Right lobe of liver (tissue), 6 donors: ENCODE data around the gene PDPR. TPM values are rescaled to one million over a fixed set of nuclear protein-coding genes. Genes with fewer than 3 reads are reported as not detected.

Experiments
- ATAC-seq, 4 donors: fragments of 200-7000 bp; cut with Tn5 transposase; one replicate each; pipeline ENCODE4 v1.9.1; 2020; ENCODE audit warnings: mild to moderate bottlenecking in 4 of 4, moderate library complexity in 4 of 4
- DNase-seq, 3 donors: peaks; one replicate each; pipeline ENCODE4 v3.0.0-alpha.2; 2020
- H3K27ac ChIP-seq, 3 donors: fragments of 200-600 bp; one replicate each; pipeline ENCODE4 v1.8.0; 2022
- H3K27me3 ChIP-seq, 2 donors: fragments of 200-600 bp; one replicate each; pipeline ENCODE4 v1.8.0; 2022
- H3K36me3 ChIP-seq, 4 donors: fragments of 200-600 bp; sonication (generic) in 1 of 4; one replicate each; pipeline versions ENCODE4 v1.5.1 to v1.8.0; 2017 to 2022; ENCODE audit warnings: control low read depth in 1 of 4
- H3K4me1 ChIP-seq, 4 donors: fragments of 200-600 bp; sonication (generic) in 1 of 4; one replicate each; pipeline versions ENCODE4 v1.5.1 to v1.8.0; 2017 to 2022; ENCODE audit warnings: control low read depth in 1 of 4
- H3K4me3 ChIP-seq, 3 donors: fragments of 200-600 bp; one replicate each; pipeline ENCODE4 v1.8.0; 2022
- H3K9me3 ChIP-seq, 4 donors: fragments of 200-600 bp; sonication (generic) in 1 of 4; one replicate each; pipeline versions ENCODE4 v1.5.1 to v1.8.0; 2017 to 2022; ENCODE audit warnings: control low read depth in 1 of 4
- CTCF ChIP-seq, 4 donors: fragments of 200-600 bp in 3 of 4; fragments of 450-650 bp in 1 of 4; IDR thresholded peaks; one replicate each; pipeline versions ENCODE4 v1.5.1 to v1.8.0; 2016 to 2022; ENCODE audit warnings: antibody characterized with exemption in 4 of 4, mild to moderate bottlenecking in 2 of 4
- POLR2A ChIP-seq: fragments of 450-650 bp; IDR thresholded peaks from one replicate; pipeline ENCODE4 v1.6.1; 2017; ENCODE audit warnings: antibody characterized with exemption, mild to moderate bottlenecking
- WGBS: methylation state at CpG from one replicate; pipeline ENCODE4 v1.1.6; 2018; ENCODE audit warnings: low coverage, low lambda C conversion rate; ENCODE audit not compliant: insufficient coverage; ENCODE audit errors: missing lambda C conversion rate; 5-methylcytosine and 5-hydroxymethylcytosine counted together
- intact Hi-C, 2 donors: fragments of 100-400 bp; cut with DNase I; formaldehyde crosslinking; loops; one replicate each; pipeline versions ENCODE4 v1.11.2 to v1.14.1; 2022
- total RNA-seq, 6 experiments: library from RNA; depleted of rRNA in 2 of 6; stranded (reverse); fragments of >200 nt in 2 of 6; fragmentation: NEBNext Ultra II Directional in 3 of 6; extraction: Animal tissue kit (Norgen Biotek cat#: 25700) in 3 of 6; gene quantifications; one replicate each; pipeline versions ENCODE4 v1.1.0 to v1.2.4, GENCODE V29; 2016 to 2023
- donor health status: DM: no; HTN: yes; CAD: no.
- donor health status: DM: no; HTN: no; CAD: no.
- donor health status: DM: no; HTN: no; CAD: no.
- donor health status: DM: no; HTN: yes; CAD: no.
- donor health status: DM: no; HTN: yes; CAD: no.

PDPR gene
- total RNA-seq, 6 experiments from 2014 or later: 6.5 to 10.1 (median 8.3) TPM

GRCh38 chr16:70156207-70156978 is 42.3 kb downstream of the PDPR start:
- Histone ChIP-seq H3K36me3 (peaks cover 7 to 85% (median 27%) of the 10 kb centered on the region in 4 donors), H3K9me3 (no peaks in the 10 kb centered on the region), H3K27ac (no peak overlapping the region), H3K4me1 (peaks cover 0 to 16% (median 7%) of the 10 kb centered on the region in 4 donors), H3K4me3 (no peak overlapping the region), H3K27me3 (no peaks in the 10 kb centered on the region)
- 85% methylated on average over 25 of the region's 29 CpGs for WGBS
- no peak for DNase-seq
- no peak for TF ChIP-seq POLR2A
- no peak for TF ChIP-seq CTCF (IDR thresholded peaks at IDR 0.05)
- intact Hi-C loops: loop anchor here in 1 of 2 donors (10.0 kb wide), 1 partner anchor 108 kb away; no protein-coding TSS in a partner anchor
- no peak for ATAC-seq

- ATAC-seq: no peak
- H3K27ac ChIP-seq: no peak overlapping the region
- no peaks in the 10 kb centered on the region for H3K9me3 ChIP-seq
- peaks cover 7 to 86% (median 26%) of the 10 kb centered on the region in 4 donors for H3K36me3 ChIP-seq
- intact Hi-C loops: loop anchor here in 1 of 2 donors (10.0 kb wide), 1 partner anchor 108 kb away; no protein-coding TSS in a partner anchor
- peaks cover 0 to 12% (median 6%) of the 10 kb centered on the region in 4 donors for H3K4me1 ChIP-seq
- no peak overlapping the region for H3K4me3 ChIP-seq
- H3K27me3 ChIP-seq: no peaks in the 10 kb centered on the region
- DNase-seq: no peak
- WGBS: 80% methylated on average over 11 of the region's 11 CpGs
- TF ChIP-seq POLR2A (no peak), CTCF (IDR thresholded peaks at IDR 0.05) (no peak)
These were observed 43.0 kb downstream of the PDPR start for GRCh38 chr16:70157105-70157476.

GRCh38 chr16:70157477-70158260 is 43.5 kb downstream of the PDPR start:
- H3K4me3 ChIP-seq: no peak overlapping the region
- DNase-seq: no peak
- TF ChIP-seq POLR2A (no peak), CTCF (IDR thresholded peaks at IDR 0.05) (no peak)
- peaks cover 7 to 86% (median 28%) of the 10 kb centered on the region in 4 donors for H3K36me3 ChIP-seq
- H3K27ac ChIP-seq: no peak overlapping the region
- intact Hi-C loops: loop anchor here in 1 of 2 donors (10.0 kb wide), 1 partner anchor 107 kb away; no protein-coding TSS in a partner anchor
- H3K27me3 ChIP-seq: no peaks in the 10 kb centered on the region
- no peaks in the 10 kb centered on the region for H3K9me3 ChIP-seq
- H3K4me1 ChIP-seq: peaks cover 0 to 7% (median 3%) of the 10 kb centered on the region in 4 donors
- peak; percentile 10 to 64 (median 30) for ATAC-seq
- 62% methylated on average over 8 of the region's 8 CpGs for WGBS

- Histone ChIP-seq H3K27ac (no peak overlapping the region), H3K27me3 (no peaks in the 10 kb centered on the region), H3K4me1 (peaks cover 0 to under 1% (median 0%) of the 10 kb centered on the region in 4 donors), H3K36me3 (peaks cover 7 to 78% (median 28%) of the 10 kb centered on the region in 4 donors), H3K9me3 (no peaks in the 10 kb centered on the region), H3K4me3 (no peak overlapping the region)
- DNase-seq (no peak), ATAC-seq (no peak)
- intact Hi-C loops: loop anchor here in 1 of 2 donors (10.0 kb wide), 1 partner anchor 106 kb away; no protein-coding TSS in a partner anchor
- no peak for TF ChIP-seq POLR2A
- TF ChIP-seq CTCF (IDR thresholded peaks at IDR 0.05): no peak
- 91% methylated on average over 6 of the region's 7 CpGs for WGBS
These were observed 44.3 kb downstream of the PDPR start for GRCh38 chr16:70158261-70158939.
